ENCODE measurements around the gene ENKD1. TPM values are rescaled to one million over a fixed set of nuclear protein-coding genes. Genes with fewer than 3 reads are reported as not detected.

The ENKD1 gene
- total and polyA plus RNA-seq, 2 donors (not counting 1 experiment from before 2014, with no cell fraction given), result 13.3 to 14.3 TPM

DNA sequence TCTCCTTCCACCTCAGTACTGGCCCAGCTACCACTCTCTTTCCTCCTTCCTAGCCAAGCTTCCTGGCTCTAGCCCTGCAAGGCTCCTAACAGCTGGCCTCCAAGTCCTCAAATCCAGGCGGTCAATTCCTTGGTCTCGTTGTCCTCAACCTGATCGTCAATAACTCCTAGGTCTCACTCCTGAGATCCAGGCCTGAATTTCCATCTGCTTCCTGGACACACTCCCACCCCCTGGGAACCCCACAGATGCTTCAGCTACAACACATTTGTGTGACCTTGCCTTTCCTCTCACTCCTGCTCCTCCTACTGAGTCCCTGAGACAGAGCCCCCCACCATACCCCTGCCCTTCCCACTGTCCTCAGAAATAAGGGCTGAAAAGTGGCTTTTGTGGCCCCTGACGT lies 2.3 kb downstream of the ENKD1 start:
- H3K27me3 Mint-ChIP-seq, result no peaks in the 10 kb centered on the region
- H3K4me3 ChIP-seq (ENCODE audit: control extremely low read depth in 1 of 5, extremely low read depth in 1 of 5, insufficient read depth in 1 of 5, low read depth in 2 of 5, low read length in 4 of 5), result no peak overlapping the region
- no peak for TF ChIP-seq EZH2 (IDR thresholded peaks at IDR 0.05; ENCODE audit: borderline replicate concordance, insufficient read depth, low read depth, low read length, poor library complexity, severe bottlenecking)
- TF ChIP-seq, protein P1, sequence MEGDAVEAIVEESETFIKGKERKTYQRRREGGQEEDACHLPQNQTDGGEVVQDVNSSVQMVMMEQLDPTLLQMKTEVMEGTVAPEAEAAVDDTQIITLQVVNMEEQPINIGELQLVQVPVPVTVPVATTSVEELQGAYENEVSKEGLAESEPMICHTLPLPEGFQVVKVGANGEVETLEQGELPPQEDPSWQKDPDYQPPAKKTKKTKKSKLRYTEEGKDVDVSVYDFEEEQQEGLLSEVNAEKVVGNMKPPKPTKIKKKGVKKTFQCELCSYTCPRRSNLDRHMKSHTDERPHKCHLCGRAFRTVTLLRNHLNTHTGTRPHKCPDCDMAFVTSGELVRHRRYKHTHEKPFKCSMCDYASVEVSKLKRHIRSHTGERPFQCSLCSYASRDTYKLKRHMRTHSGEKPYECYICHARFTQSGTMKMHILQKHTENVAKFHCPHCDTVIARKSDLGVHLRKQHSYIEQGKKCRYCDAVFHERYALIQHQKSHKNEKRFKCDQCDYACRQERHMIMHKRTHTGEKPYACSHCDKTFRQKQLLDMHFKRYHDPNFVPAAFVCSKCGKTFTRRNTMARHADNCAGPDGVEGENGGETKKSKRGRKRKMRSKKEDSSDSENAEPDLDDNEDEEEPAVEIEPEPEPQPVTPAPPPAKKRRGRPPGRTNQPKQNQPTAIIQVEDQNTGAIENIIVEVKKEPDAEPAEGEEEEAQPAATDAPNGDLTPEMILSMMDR (IDR thresholded peaks at IDR 0.05), result no peak
- H3K27ac ChIP-seq (ENCODE audit: low read length in 2 of 2), result no peak overlapping the region
- H3K4me2 ChIP-seq (replicated peaks; ENCODE audit: low read depth, low read length, poor library complexity, severe bottlenecking), result no peak overlapping the region
- H3K79me2 ChIP-seq (ENCODE audit: control insufficient read depth, insufficient read depth, low read length), result peaks cover 16% of the 10 kb centered on the region
- H3K9me3 ChIP-seq (ENCODE audit: control extremely low read depth in 1 of 3, control insufficient read depth in 2 of 3, insufficient read depth in 1 of 3, low read length in 2 of 3), result no peaks in the 10 kb centered on the region
- H3K27me3 ChIP-seq (replicated peaks in 1 of 4; ENCODE audit: control extremely low read depth in 1 of 4, control insufficient read depth in 3 of 4, insufficient read depth in 4 of 4, low read length in 3 of 4), result no peaks in the 10 kb centered on the region
- DNase-seq, result peak; percentile 17
- H3K36me3 ChIP-seq (replicated peaks in 1 of 2; ENCODE audit: control extremely low read depth in 1 of 2, control insufficient read depth in 1 of 2, extremely low read depth in 1 of 2, insufficient read depth in 2 of 2, low read length in 1 of 2), result peaks cover 0 to 4% of the 10 kb centered on the region in 2 experiments
- no peak for ATAC-seq (ENCODE audit: low read depth)
- H4K20me1 ChIP-seq (ENCODE audit: control insufficient read depth, insufficient read depth, low read length, poor library complexity, severe bottlenecking), result peaks cover 6% of the 10 kb centered on the region
- no peak overlapping the region for H3K9ac ChIP-seq (ENCODE audit: low read length)
- WGBS (ENCODE audit: insufficient coverage), result 95% methylated on average over 4 of the region's 4 CpGs
- H3K4me3 Mint-ChIP-seq, result peak overlapping the region; percentile 49
- H3K27ac Mint-ChIP-seq, result peak overlapping the region; percentile 57
- H3K4me1 Mint-ChIP-seq, result peaks cover 46% of the 10 kb centered on the region
- ChIA-PET POLR2A (interaction anchor here (0.6 kb wide), 1 partner anchor 29 kb away, joined by 3 read pairs; no protein-coding TSS in a partner anchor), CTCF (interaction anchor here (1.0 to 11.7 kb wide), 6 partner anchors 8 to 153 kb away, joined by 4 to 136 read pairs (median 10); partner anchors contain the start of gene CARMIL2)
- H3K9me3 Mint-ChIP-seq (ENCODE audit: insufficient read depth), result no peaks in the 10 kb centered on the region
- H2AFZ ChIP-seq (ENCODE audit: insufficient read depth, low read depth, low read length, poor library complexity, severe bottlenecking), result no peak overlapping the region
- peaks cover 39 to 48% of the 10 kb centered on the region in 2 donors for H3K4me1 ChIP-seq (ENCODE audit: control insufficient read depth in 2 of 2, insufficient read depth in 2 of 2, low read length in 2 of 2)
- intact Hi-C loops (cut with micrococcal nuclease), result loop anchor here (10.0 kb wide), 2 partner anchors 419 to 1471 kb away; partner anchors contain the start of genes CHTF8, FHOD1, SLC9A5 and UTP4

DNA sequence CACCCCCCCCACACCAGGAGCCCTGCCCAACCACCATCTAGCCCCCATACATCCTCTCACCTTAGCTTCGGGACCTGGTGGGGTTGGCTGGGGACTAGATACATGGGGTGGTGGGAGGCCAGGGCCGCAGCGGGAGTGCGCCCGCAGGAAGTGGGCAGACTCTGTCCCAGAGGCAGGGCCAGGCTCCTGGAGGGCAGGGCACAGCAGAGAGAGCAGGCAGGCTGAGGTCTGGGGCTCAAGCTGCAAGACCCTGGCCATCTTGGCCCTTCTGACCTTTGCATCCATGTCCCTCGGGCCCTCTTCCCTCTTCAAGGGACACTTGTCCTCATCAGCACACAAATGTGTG lies 2.7 kb downstream of the ENKD1 start:
- Histone ChIP-seq H4K20me1 (ENCODE audit: control insufficient read depth, insufficient read depth, low read length, poor library complexity, severe bottlenecking) (peaks cover 6% of the 10 kb centered on the region), H3K27ac (ENCODE audit: low read length in 2 of 2) (no peak overlapping the region), H2AFZ (ENCODE audit: insufficient read depth, low read depth, low read length, poor library complexity, severe bottlenecking) (no peak overlapping the region), H3K27me3 (replicated peaks in 1 of 4; ENCODE audit: control extremely low read depth in 1 of 4, control insufficient read depth in 3 of 4, insufficient read depth in 4 of 4, low read length in 3 of 4) (no peaks in the 10 kb centered on the region), H3K4me1 (ENCODE audit: control insufficient read depth in 2 of 2, insufficient read depth in 2 of 2, low read length in 2 of 2) (peaks cover 39 to 48% of the 10 kb centered on the region in 2 donors), H3K4me3 (ENCODE audit: control extremely low read depth in 1 of 5, extremely low read depth in 1 of 5, insufficient read depth in 1 of 5, low read depth in 2 of 5, low read length in 4 of 5) (no peak overlapping the region), H3K36me3 (replicated peaks in 1 of 2; ENCODE audit: control extremely low read depth in 1 of 2, control insufficient read depth in 1 of 2, extremely low read depth in 1 of 2, insufficient read depth in 2 of 2, low read length in 1 of 2) (peaks cover 0 to 8% of the 10 kb centered on the region in 2 experiments), H3K9ac (ENCODE audit: low read length) (no peak overlapping the region), H3K4me2 (replicated peaks; ENCODE audit: low read depth, low read length, poor library complexity, severe bottlenecking) (no peak overlapping the region), H3K9me3 (ENCODE audit: control extremely low read depth in 1 of 3, control insufficient read depth in 2 of 3, insufficient read depth in 1 of 3, low read length in 2 of 3) (no peaks in the 10 kb centered on the region), H3K79me2 (ENCODE audit: control insufficient read depth, insufficient read depth, low read length) (peaks cover 17% of the 10 kb centered on the region)
- TF ChIP-seq EZH2 (IDR thresholded peaks at IDR 0.05; ENCODE audit: borderline replicate concordance, insufficient read depth, low read depth, low read length, poor library complexity, severe bottlenecking), result no peak
- TF ChIP-seq, protein P1 (IDR thresholded peaks at IDR 0.05), result no peak
- intact Hi-C loops (cut with micrococcal nuclease), result loop anchor here (10.0 kb wide), 2 partner anchors 419 to 1471 kb away; partner anchors contain the start of genes CHTF8, FHOD1, SLC9A5 and UTP4
- Mint-ChIP-seq H3K4me1 (peaks cover 46% of the 10 kb centered on the region), H3K9me3 (ENCODE audit: insufficient read depth) (no peaks in the 10 kb centered on the region), H3K4me3 (peak overlapping the region; percentile 49), H3K27ac (no peak overlapping the region), H3K27me3 (no peaks in the 10 kb centered on the region)
- ChIA-PET CTCF (interaction anchor here (1.0 to 11.7 kb wide), 6 partner anchors 8 to 153 kb away, joined by 4 to 136 read pairs (median 10); partner anchors contain the start of gene CARMIL2), POLR2A (interaction anchor here (0.6 to 0.9 kb wide), 3 partner anchors 29 to 272 kb away, joined by 3 read pairs; no protein-coding TSS in a partner anchor)
- ATAC-seq (ENCODE audit: low read depth), result no peak
- DNase-seq, result no peak
- WGBS (ENCODE audit: insufficient coverage), result 92% methylated on average over 4 of the region's 6 CpGs

All from B cell (primary cell).